Immature natural killer cell (primary cell): ENCODE data around the gene SCUBE1. TPM values are rescaled to one million over a fixed set of nuclear protein-coding genes. Genes with fewer than 3 reads are reported as not detected.

Source experiments
- DNase-seq, 3 donors: peaks; one replicate each; pipeline ENCODE4 v3.0.0; 2022; ENCODE audit warnings: mixed read lengths in 1 of 3
- H3K27ac Mint-ChIP-seq, 6 donors: one replicate each; pipeline ENCODE4 v1.8.0; 2020; ENCODE audit warnings: mixed read lengths in 6 of 6, mild to moderate bottlenecking in 5 of 6, inconsistent platforms in 4 of 6, moderate library complexity in 3 of 6
- H3K27me3 Mint-ChIP-seq, 3 donors: one replicate each; pipeline ENCODE4 v1.8.0; 2020 to 2021; ENCODE audit warnings: low read depth in 3 of 3, mild to moderate bottlenecking in 3 of 3, mixed read lengths in 3 of 3, moderate library complexity in 3 of 3, inconsistent platforms in 1 of 3
- H3K36me3 Mint-ChIP-seq, 3 donors: one replicate each; pipeline ENCODE4 v1.8.0; 2020; ENCODE audit warnings: mixed read lengths in 3 of 3, inconsistent platforms in 2 of 3, mild to moderate bottlenecking in 2 of 3
- H3K4me1 Mint-ChIP-seq, 2 donors: one replicate each; pipeline ENCODE4 v1.8.0; 2020; ENCODE audit warnings: inconsistent platforms in 2 of 2, mild to moderate bottlenecking in 2 of 2, mixed read lengths in 2 of 2, moderate library complexity in 1 of 2
- H3K4me3 Mint-ChIP-seq, 5 donors: one replicate each; pipeline ENCODE4 v1.8.0; 2020; ENCODE audit warnings: mild to moderate bottlenecking in 5 of 5, mixed read lengths in 5 of 5, inconsistent platforms in 3 of 5, moderate library complexity in 3 of 5
- H3K9me3 Mint-ChIP-seq, 6 donors: one replicate each; pipeline ENCODE4 v1.8.0; 2020; ENCODE audit warnings: mild to moderate bottlenecking in 6 of 6, mixed read lengths in 6 of 6, inconsistent platforms in 4 of 6, moderate library complexity in 3 of 6
- polyA plus RNA-seq, 3 donors: library from polyadenylated mRNA; unstranded; fragments of 300-500 nt; fragmentation: Illumina TruSeq; gene quantifications; one replicate each; pipeline ENCODE4 v1.2.3, GENCODE V29; 2021

SCUBE1 gene
- polyA plus RNA-seq, 3 donors from 2014 or later = 0.16 TPM; not detected in 2

DNA sequence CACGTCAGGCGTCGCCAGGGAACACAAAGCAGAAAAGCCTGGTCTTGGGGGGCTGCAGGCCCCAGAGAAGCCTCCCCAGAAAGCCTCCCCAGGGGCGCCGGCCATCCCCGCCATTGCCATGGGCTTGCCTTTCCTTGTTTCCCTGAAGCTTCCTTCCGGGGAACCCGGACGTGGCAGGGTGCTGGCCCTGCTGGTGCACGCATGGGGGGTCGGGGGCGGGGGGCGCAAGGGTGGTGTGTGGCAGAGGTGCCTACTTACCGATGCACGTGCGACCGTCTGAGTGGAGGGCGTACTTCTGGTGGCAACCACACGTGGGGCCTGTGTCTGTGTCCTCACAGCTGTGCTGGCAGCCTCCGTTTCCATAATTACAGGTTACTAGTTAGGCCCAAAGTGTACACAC, 85.2 kb downstream of the SCUBE1 start:
- Mint-ChIP-seq H3K4me1 (peaks cover 64 to 72% of the 10 kb centered on the region in 2 donors), H3K9me3 (peaks cover 0 to 1% (median 0%) of the 10 kb centered on the region in 6 donors), H3K4me3 (peak overlapping the region in 4 of 5 donors; percentile 81 to 89 (median 86)), H3K27ac (peak overlapping the region in 5 of 6 donors; percentile 40 to 94 (median 92)), H3K27me3 (peaks cover 7 to 25% (median 13%) of the 10 kb centered on the region in 3 donors), H3K36me3 (peaks cover 0 to 7% (median 4%) of the 10 kb centered on the region in 3 donors)
- DNase-seq = no peak

DNA sequence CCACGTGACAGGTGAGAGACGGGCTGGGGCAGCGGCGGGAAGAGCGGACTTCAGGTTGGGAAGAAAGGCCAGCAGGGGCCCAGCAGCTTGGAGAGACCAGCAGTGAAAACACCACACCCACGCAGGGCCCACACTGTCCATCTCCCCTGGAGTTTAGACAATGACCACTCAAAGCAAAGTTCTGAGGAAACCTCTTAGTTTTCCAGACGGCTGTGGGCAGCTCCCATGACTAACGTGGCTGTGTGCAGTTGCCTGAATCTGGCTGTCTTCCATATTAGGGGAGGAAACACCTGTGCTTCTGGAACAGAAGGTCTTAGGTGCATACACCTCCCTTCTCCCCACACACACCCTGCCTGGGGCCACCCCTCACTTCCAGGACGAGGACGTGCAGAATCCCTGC, 85.6 kb downstream of the SCUBE1 start:
- Mint-ChIP-seq H3K4me1 (peaks cover 59 to 68% of the 10 kb centered on the region in 2 donors), H3K9me3 (peaks cover 0 to 2% (median 0%) of the 10 kb centered on the region in 6 donors), H3K27me3 (peaks cover 7 to 25% (median 13%) of the 10 kb centered on the region in 3 donors), H3K4me3 (peak overlapping the region; percentile 81 to 89 (median 84)), H3K36me3 (peaks cover 0 to 7% (median 4%) of the 10 kb centered on the region in 3 donors), H3K27ac (peak overlapping the region; percentile 83 to 94 (median 92))
- no peak for DNase-seq

DNA sequence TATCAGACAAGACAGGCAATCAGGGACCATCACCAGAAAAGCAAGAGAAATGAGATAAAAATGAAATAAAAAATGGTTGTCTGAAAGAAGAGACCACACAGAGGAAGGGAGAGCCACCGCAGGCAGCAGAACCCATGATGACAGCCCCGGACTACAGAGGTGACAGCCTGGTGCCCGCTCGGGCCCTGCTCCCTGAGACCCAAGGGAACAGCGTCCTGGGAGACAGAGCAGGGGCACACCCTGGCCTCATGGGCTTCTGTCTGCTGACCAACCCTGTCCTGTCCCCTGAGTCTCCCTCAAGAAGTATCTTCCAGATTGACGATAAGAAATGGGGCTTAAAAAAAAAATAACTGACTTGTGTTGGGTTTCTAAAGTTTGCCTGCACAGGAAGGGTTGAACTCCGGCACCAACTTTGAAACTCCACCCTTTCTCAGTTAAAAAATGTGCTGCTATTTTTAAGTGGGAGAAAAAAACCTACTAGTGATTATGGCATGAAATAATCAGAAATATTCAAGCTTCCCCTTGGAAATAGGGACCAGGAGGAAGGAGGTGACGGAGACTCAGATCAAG, 86.1 kb downstream of the SCUBE1 start:
- peaks cover 7 to 25% (median 13%) of the 10 kb centered on the region in 3 donors for H3K27me3 Mint-ChIP-seq
- DNase-seq = peak; percentile 45 to 56 (median 53)
- H3K27ac Mint-ChIP-seq = peak overlapping the region; percentile 83 to 94 (median 92)
- peaks cover 55 to 63% of the 10 kb centered on the region in 2 donors for H3K4me1 Mint-ChIP-seq
- peak overlapping the region; percentile 81 to 89 (median 84) for H3K4me3 Mint-ChIP-seq
- peaks cover 0 to 7% (median 4%) of the 10 kb centered on the region in 3 donors for H3K36me3 Mint-ChIP-seq
- H3K9me3 Mint-ChIP-seq = peaks cover 0 to 2% (median 0%) of the 10 kb centered on the region in 6 donors

- Mint-ChIP-seq H3K4me3 (peak overlapping the region; percentile 81 to 89 (median 84)), H3K4me1 (peaks cover 50 to 60% of the 10 kb centered on the region in 2 donors)
- no peak for DNase-seq
Measured at GRCh38 chr22:43256569-43256968, 86.6 kb downstream of the SCUBE1 start.

DNA sequence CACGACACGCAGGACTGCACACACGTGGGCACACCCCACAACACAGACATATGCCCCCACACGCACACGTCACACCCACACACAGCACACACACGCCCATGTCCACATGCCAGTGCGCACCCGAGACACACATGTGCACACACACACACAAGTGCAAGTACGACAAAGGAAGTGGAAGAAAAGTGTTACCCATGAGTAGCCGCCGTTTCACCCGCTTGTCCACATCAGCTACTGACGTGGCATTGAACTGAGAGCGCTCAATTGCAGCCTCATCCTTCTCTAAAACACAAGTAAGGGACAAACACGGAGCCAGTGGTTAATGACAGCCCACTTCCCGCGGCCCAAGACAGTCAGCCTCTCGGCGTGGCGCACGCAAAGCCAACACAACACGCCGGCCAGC, 87.9 kb downstream of the SCUBE1 start:
- peaks cover 0 to 2% (median 0%) of the 10 kb centered on the region in 6 donors for H3K9me3 Mint-ChIP-seq
- H3K4me1 Mint-ChIP-seq = peaks cover 43 to 54% of the 10 kb centered on the region in 2 donors
- peaks cover 0 to 7% (median 4%) of the 10 kb centered on the region in 3 donors for H3K36me3 Mint-ChIP-seq
- peak overlapping the region; percentile 44 to 94 (median 92) for H3K27ac Mint-ChIP-seq
- peak; percentile 71 to 74 (median 71) for DNase-seq
- H3K4me3 Mint-ChIP-seq = peak overlapping the region; percentile 81 to 89 (median 84)
- peaks cover 7 to 23% (median 13%) of the 10 kb centered on the region in 3 donors for H3K27me3 Mint-ChIP-seq

More at GRCh38 chr22:43256569-43256968, 86.6 kb downstream of the SCUBE1 start:
- H3K36me3 Mint-ChIP-seq = peaks cover 0 to 7% (median 4%) of the 10 kb centered on the region in 3 donors
- H3K9me3 Mint-ChIP-seq = peaks cover 0 to 2% (median 0%) of the 10 kb centered on the region in 6 donors
- peak overlapping the region; percentile 83 to 94 (median 92) for H3K27ac Mint-ChIP-seq
- peaks cover 7 to 25% (median 13%) of the 10 kb centered on the region in 3 donors for H3K27me3 Mint-ChIP-seq

GRCh38 chr22:43253839-43254238, 89.3 kb downstream of the SCUBE1 start:
- Mint-ChIP-seq H3K27me3 (peaks cover 8 to 20% (median 13%) of the 10 kb centered on the region in 3 donors), H3K9me3 (peaks cover 0 to 2% (median 0%) of the 10 kb centered on the region in 6 donors), H3K36me3 (peaks cover 0 to 7% (median 0%) of the 10 kb centered on the region in 3 donors), H3K4me3 (no peak overlapping the region), H3K4me1 (peaks cover 40 to 45% of the 10 kb centered on the region in 2 donors), H3K27ac (peak overlapping the region in 3 of 6 donors; percentile 51 to 94 (median 92))
- no peak for DNase-seq

DNA sequence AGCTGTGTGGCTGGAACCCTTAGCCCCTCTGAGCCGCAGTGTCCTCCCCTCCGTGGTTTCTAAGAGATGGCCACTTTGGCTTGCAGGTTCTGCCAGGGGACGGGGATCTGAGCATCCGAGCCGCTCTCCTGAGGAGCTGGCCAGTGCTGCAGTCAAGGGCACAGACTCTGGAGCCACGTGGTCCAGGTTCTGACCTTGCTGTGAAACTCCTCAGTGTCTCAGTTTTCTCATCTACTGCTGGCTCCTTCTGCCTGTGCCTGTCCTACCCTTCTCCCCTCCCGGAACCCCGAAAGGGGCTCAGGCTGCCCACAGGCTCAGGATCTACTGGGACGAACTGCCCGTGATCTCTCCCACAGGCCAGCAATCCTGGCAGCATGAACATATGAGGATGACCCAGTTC, 90.9 kb downstream of the SCUBE1 start:
- H3K9me3 Mint-ChIP-seq = peaks cover 0 to 2% (median 0%) of the 10 kb centered on the region in 6 donors
- peaks cover 27 to 32% of the 10 kb centered on the region in 2 donors for H3K4me1 Mint-ChIP-seq
- H3K36me3 Mint-ChIP-seq = peaks cover 0 to 6% (median 0%) of the 10 kb centered on the region in 3 donors
- H3K4me3 Mint-ChIP-seq = no peak overlapping the region
- DNase-seq = no peak
- peak overlapping the region in 3 of 6 donors; percentile 28 to 92 (median 71) for H3K27ac Mint-ChIP-seq
- H3K27me3 Mint-ChIP-seq = peaks cover 7 to 18% (median 13%) of the 10 kb centered on the region in 3 donors

- peaks cover under 1 to 3% (median 3%) of the 10 kb centered on the region in 3 donors for H3K27me3 Mint-ChIP-seq
- peaks cover 3 to 8% of the 10 kb centered on the region in 2 donors for H3K4me1 Mint-ChIP-seq
- peaks cover 0 to 2% (median 0%) of the 10 kb centered on the region in 6 donors for H3K9me3 Mint-ChIP-seq
- peak overlapping the region in 1 of 6 donors; percentile 61 for H3K27ac Mint-ChIP-seq
- H3K36me3 Mint-ChIP-seq = no peaks in the 10 kb centered on the region
- no peak for DNase-seq
- no peak overlapping the region for H3K4me3 Mint-ChIP-seq
Measured at GRCh38 chr22:43249789-43250471, 93.2 kb downstream of the SCUBE1 start.

DNA sequence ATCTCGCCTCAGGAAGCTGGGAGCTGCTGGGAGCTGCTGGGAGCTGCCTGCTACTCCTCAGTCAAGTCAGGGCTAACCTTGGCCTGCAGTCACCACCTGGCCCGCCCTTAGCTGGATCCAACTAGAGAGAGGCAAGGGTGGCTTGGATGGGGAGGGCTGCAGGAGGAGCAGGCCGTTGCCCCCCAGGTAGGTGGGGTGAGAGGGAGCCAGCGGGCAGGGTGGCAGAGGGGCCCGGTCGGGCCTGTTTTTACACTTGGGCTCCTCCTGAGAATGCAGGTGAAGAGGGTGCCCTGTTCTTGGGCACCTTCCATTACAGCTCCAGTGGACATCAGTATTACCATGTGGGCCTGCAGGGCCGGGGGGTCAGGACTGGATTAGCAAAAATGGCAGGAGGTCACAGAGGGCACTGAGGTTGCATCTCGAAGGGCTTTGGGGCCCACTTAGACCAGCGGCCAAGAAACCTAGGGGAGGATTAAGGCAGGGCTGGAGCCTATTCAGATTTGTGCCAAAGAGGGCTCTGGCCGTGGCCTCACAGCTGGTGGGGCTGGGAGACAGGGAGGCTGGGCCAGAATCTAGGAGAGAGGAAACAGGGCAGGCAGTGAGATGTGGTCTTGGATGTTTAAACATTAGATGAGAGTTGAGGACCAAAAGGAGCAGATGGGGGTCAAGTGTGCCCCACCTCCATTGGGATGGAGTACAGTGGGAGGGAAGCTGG, 95.5 kb downstream of the SCUBE1 start:
- H3K4me1 Mint-ChIP-seq = no peaks in the 10 kb centered on the region
- H3K27ac Mint-ChIP-seq = peak overlapping the region in 3 of 6 donors; percentile 8 to 40 (median 34)
- H3K9me3 Mint-ChIP-seq = no peaks in the 10 kb centered on the region
- H3K4me3 Mint-ChIP-seq = no peak overlapping the region
- H3K27me3 Mint-ChIP-seq = peaks cover 0 to 3% (median 0%) of the 10 kb centered on the region in 3 donors
- no peaks in the 10 kb centered on the region for H3K36me3 Mint-ChIP-seq
- DNase-seq = no peak

GRCh38 chr22:43246188-43246587, 97.0 kb downstream of the SCUBE1 start:
- Mint-ChIP-seq H3K27me3 (peaks cover 0 to 3% (median 0%) of the 10 kb centered on the region in 3 donors), H3K36me3 (no peaks in the 10 kb centered on the region), H3K4me1 (no peaks in the 10 kb centered on the region), H3K27ac (no peak overlapping the region), H3K9me3 (no peaks in the 10 kb centered on the region), H3K4me3 (no peak overlapping the region)
- DNase-seq = no peak

GRCh38 chr22:43245717-43246116, 97.5 kb downstream of the SCUBE1 start:
- H3K27ac Mint-ChIP-seq = no peak overlapping the region
- no peaks in the 10 kb centered on the region for H3K36me3 Mint-ChIP-seq
- peaks cover 0 to 3% (median 2%) of the 10 kb centered on the region in 3 donors for H3K27me3 Mint-ChIP-seq
- DNase-seq = no peak
- H3K4me1 Mint-ChIP-seq = no peaks in the 10 kb centered on the region
- no peaks in the 10 kb centered on the region for H3K9me3 Mint-ChIP-seq
- H3K4me3 Mint-ChIP-seq = no peak overlapping the region

DNA sequence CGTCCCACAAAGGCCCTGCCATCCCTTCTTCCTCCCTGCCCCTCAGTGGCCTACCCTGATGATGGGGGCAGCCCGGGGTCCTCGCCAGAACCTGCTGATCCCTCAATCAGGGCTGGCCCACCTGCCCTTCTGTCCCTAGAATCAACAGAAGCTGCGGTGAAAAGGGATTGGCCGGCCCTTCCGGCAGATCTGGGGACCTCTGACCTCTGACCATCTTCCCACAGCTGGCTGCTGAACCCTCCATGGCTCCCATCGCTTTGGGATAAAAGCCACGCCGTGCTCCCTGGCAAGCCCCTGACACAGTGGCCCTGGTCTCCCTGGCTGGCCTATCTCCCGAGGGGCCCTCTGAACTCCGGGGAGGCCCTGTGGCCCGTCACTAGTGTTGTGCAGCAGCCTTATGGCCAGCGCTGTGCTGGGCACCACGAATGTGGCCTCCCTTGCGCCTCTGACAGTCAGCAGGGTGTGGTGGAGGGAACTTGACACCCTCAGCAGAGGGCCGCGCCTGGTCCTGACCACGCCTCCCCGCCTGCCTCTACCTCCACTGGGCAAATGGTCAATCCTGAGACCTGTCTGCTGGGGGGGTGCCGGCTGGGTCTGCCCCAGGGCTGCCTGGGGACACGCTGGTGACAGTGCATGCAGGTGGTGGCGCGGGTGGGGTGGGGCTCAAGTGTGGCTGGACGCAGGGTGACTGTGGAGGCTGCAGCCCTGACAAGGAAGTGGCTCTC, 98.2 kb downstream of the SCUBE1 start:
- Mint-ChIP-seq H3K27me3 (peaks cover 0 to 2% (median 2%) of the 10 kb centered on the region in 3 donors), H3K4me3 (no peak overlapping the region), H3K4me1 (no peaks in the 10 kb centered on the region), H3K9me3 (no peaks in the 10 kb centered on the region), H3K27ac (no peak overlapping the region), H3K36me3 (no peaks in the 10 kb centered on the region)
- no peak for DNase-seq

- no peaks in the 10 kb centered on the region for H3K4me1 Mint-ChIP-seq
- no peak overlapping the region for H3K4me3 Mint-ChIP-seq
- H3K27me3 Mint-ChIP-seq = peaks cover 0 to 2% (median 1%) of the 10 kb centered on the region in 3 donors
- no peaks in the 10 kb centered on the region for H3K9me3 Mint-ChIP-seq
- peak overlapping the region in 1 of 6 donors; percentile 40 for H3K27ac Mint-ChIP-seq
- H3K36me3 Mint-ChIP-seq = no peaks in the 10 kb centered on the region
- no peak for DNase-seq
Measured at GRCh38 chr22:43244402-43244801, 98.8 kb downstream of the SCUBE1 start.
